PC-9 (cell line): ENCODE measurements around the gene RFX2. TPM values are rescaled to one million over a fixed set of nuclear protein-coding genes. Genes with fewer than 3 reads are reported as not detected.

ENCODE experiments used
- BruUV-seq: library from RNA; stranded (reverse); fragments of 400-500 nt; replicated peaks from 2 replicates; lab custom pipeline; 2021; lab: Mats Ljungman, UMichigan
- CTCF ChIA-PET: fragments of 300-600 bp; sonication (Branson Sonifier 250); formaldehyde crosslinking; loops from one replicate; lab custom pipeline; 2022; ENCODE audit warnings: antibody characterized with exemption; lab: Charles Lee
- POLR2A ChIA-PET: fragments of 300-600 bp; sonication (Branson Sonifier 250); formaldehyde crosslinking; loops from one replicate; lab custom pipeline; 2022; ENCODE audit warnings: antibody characterized with exemption; ENCODE audit not compliant: unreplicated experiment; lab: Charles Lee
- DNase-seq, 2 experiments: peaks; one replicate each; pipeline versions ENCODE4 v3.0.0 to v3.0.0-alpha.2; 2015 to 2022; ENCODE audit warnings: mixed read lengths in 1 of 2
- H2AFZ ChIP-seq: fragments of 200-600 bp; sonication (generic); 2 replicates; pipeline ENCODE4 v1.8.1; 2017; ENCODE audit warnings: antibody characterized with exemption
- H3F3A ChIP-seq: fragments of 200-600 bp; sonication (generic); 2 replicates; pipeline ENCODE4 v1.8.1; 2017; ENCODE audit warnings: antibody characterized with exemption, mild to moderate bottlenecking, low read depth; ENCODE audit not compliant: insufficient read depth
- H3K27ac ChIP-seq: fragments of 200-600 bp; sonication (generic); 2 replicates; pipeline ENCODE4 v1.6.1; 2016; ENCODE audit warnings: mixed run types
- H3K27me3 ChIP-seq: fragments of 200-600 bp; sonication (generic); 2 replicates; pipeline ENCODE4 v1.6.1; 2016; ENCODE audit warnings: low read depth, mixed run types; ENCODE audit not compliant: insufficient read depth
- H3K36me3 ChIP-seq: fragments of 200-600 bp; sonication (generic); 2 replicates; pipeline ENCODE4 v1.6.1; 2016; ENCODE audit warnings: low read depth, mixed run types
- H3K4me1 ChIP-seq: fragments of 200-600 bp; sonication (generic); replicated peaks from 2 replicates; pipeline ENCODE4 v1.6.1; 2016; ENCODE audit warnings: mixed run types; ENCODE audit not compliant: insufficient read depth
- H3K4me2 ChIP-seq: fragments of 200-600 bp; sonication (generic); 2 replicates; pipeline ENCODE4 v1.6.1; 2017; ENCODE audit warnings: mixed run types
- H3K4me3 ChIP-seq: fragments of 200-600 bp; sonication (generic); 2 replicates; pipeline ENCODE4 v1.6.1; 2016; ENCODE audit warnings: mixed run types
- H3K79me2 ChIP-seq: fragments of 200-600 bp; sonication (generic); 2 replicates; pipeline ENCODE4 v1.6.1; 2017; ENCODE audit warnings: low read depth, mixed run types
- H3K9me2 ChIP-seq: fragments of 200-600 bp; sonication (generic); 2 replicates; pipeline ENCODE4 v1.8.1; 2017; ENCODE audit warnings: mild to moderate bottlenecking; ENCODE audit not compliant: insufficient read depth
- H3K9me3 ChIP-seq: fragments of 200-600 bp; sonication (generic); 2 replicates; pipeline ENCODE4 v1.8.1; 2016; ENCODE audit warnings: low read depth; ENCODE audit not compliant: insufficient read depth
- H4K20me1 ChIP-seq: fragments of 200-600 bp; sonication (generic); 2 replicates; pipeline ENCODE4 v1.8.1; 2017; ENCODE audit not compliant: insufficient read depth
- CTCF ChIP-seq: fragments of 200-600 bp; sonication (generic); conservative IDR thresholded peaks from 2 replicates; pipeline ENCODE4 v1.6.1; 2017; ENCODE audit warnings: mixed run types, antibody characterized with exemption, mild to moderate bottlenecking, moderate library complexity
- EZH2 ChIP-seq: fragments of 200-600 bp; sonication (generic); IDR thresholded peaks from 2 replicates; pipeline ENCODE4 v1.8.0; 2017; ENCODE audit warnings: antibody characterized with exemption, low read depth
- intact Hi-C: fragments of 100-400 bp; cut with micrococcal nuclease; formaldehyde crosslinking; loops from one replicate; pipeline ENCODE4 v1.10.0; 2022; ENCODE audit not compliant: unreplicated experiment
- total RNA-seq: library from RNA; stranded (reverse); gene quantifications from 2 replicates; pipeline ENCODE4 v1.2.3, GENCODE V29; 2021

The RFX2 gene
- total RNA-seq, 1 experiment from 2014 or later, result 11.6 TPM

- TF ChIP-seq EZH2 (no peak), CTCF (no peak)
- H3K36me3 ChIP-seq, result no peaks in the 10 kb centered on the region
- H3K27me3 ChIP-seq, result no peaks in the 10 kb centered on the region
- peaks cover 36% of the 10 kb centered on the region for H3K79me2 ChIP-seq
- no peaks in the 10 kb centered on the region for H3K4me1 ChIP-seq
- no peak for DNase-seq
- no peaks in the 10 kb centered on the region for H3F3A ChIP-seq
- no peak overlapping the region for H3K4me2 ChIP-seq
- H3K9me2 ChIP-seq, result no peaks in the 10 kb centered on the region
- H2AFZ ChIP-seq, result no peak overlapping the region
- BruUV-seq, result no TSS peak
- no peak overlapping the region for H3K4me3 ChIP-seq
- POLR2A ChIA-PET, result no interaction called here
- no peaks in the 10 kb centered on the region for H3K9me3 ChIP-seq
- peaks cover 21% of the 10 kb centered on the region for H4K20me1 ChIP-seq
- CTCF ChIA-PET, result no interaction called here
- no peak overlapping the region for H3K27ac ChIP-seq
- intact Hi-C loops, result no loop called here
These were observed 157.2 kb downstream of the RFX2 start for GRCh38 chr19:5953030-5953589.

- CTCF ChIA-PET, result no interaction called here
These were observed 157.9 kb downstream of the RFX2 start for GRCh38 chr19:5952193-5953029.

GRCh38 chr19:5951338-5951861 lies 158.9 kb downstream of the RFX2 start:
- intact Hi-C loops, result no loop called here
- H3K9me3 ChIP-seq, result no peaks in the 10 kb centered on the region
- peaks cover 26% of the 10 kb centered on the region for H3K79me2 ChIP-seq
- no peak overlapping the region for H3K4me3 ChIP-seq
- BruUV-seq, result no TSS peak
- ChIA-PET CTCF (no interaction called here), POLR2A (no interaction called here)
- no peaks in the 10 kb centered on the region for H3F3A ChIP-seq
- no peak overlapping the region for H3K27ac ChIP-seq
- no peaks in the 10 kb centered on the region for H3K27me3 ChIP-seq
- TF ChIP-seq EZH2 (no peak), CTCF (no peak)
- no peak for DNase-seq
- peaks cover 20% of the 10 kb centered on the region for H4K20me1 ChIP-seq
- no peaks in the 10 kb centered on the region for H3K4me1 ChIP-seq
- H3K9me2 ChIP-seq, result no peaks in the 10 kb centered on the region
- no peak overlapping the region for H3K4me2 ChIP-seq
- no peak overlapping the region for H2AFZ ChIP-seq
- H3K36me3 ChIP-seq, result no peaks in the 10 kb centered on the region

More at GRCh38 chr19:5952193-5953029, 157.9 kb downstream of the RFX2 start:
- Histone ChIP-seq H3K4me1 (no peaks in the 10 kb centered on the region), H3K9me3 (no peaks in the 10 kb centered on the region), H4K20me1 (peaks cover 20% of the 10 kb centered on the region), H3K36me3 (no peaks in the 10 kb centered on the region), H3K27ac (no peak overlapping the region), H3K27me3 (no peaks in the 10 kb centered on the region), H3F3A (no peaks in the 10 kb centered on the region), H3K4me2 (no peak overlapping the region), H2AFZ (no peak overlapping the region), H3K79me2 (peaks cover 29% of the 10 kb centered on the region), H3K9me2 (no peaks in the 10 kb centered on the region), H3K4me3 (no peak overlapping the region)
- POLR2A ChIA-PET, result no interaction called here
- no peak for TF ChIP-seq EZH2
- intact Hi-C loops, result no loop called here
- BruUV-seq, result no TSS peak
- no peak for DNase-seq
